Erythroblast (primary cell): ENCODE data around the gene KCNMA1.

Experiments
- GATA1 ChIP-seq: IDR thresholded peaks from 2 replicates; pipeline ENCODE4 v1.6.1; 2011; ENCODE audit warnings: low read depth, mild to moderate bottlenecking, control low read depth, low read length, moderate library complexity
- POLR2A ChIP-seq: IDR thresholded peaks from 2 replicates; pipeline ENCODE4 v1.6.1; 2011; ENCODE audit warnings: mild to moderate bottlenecking, low read length

DNA sequence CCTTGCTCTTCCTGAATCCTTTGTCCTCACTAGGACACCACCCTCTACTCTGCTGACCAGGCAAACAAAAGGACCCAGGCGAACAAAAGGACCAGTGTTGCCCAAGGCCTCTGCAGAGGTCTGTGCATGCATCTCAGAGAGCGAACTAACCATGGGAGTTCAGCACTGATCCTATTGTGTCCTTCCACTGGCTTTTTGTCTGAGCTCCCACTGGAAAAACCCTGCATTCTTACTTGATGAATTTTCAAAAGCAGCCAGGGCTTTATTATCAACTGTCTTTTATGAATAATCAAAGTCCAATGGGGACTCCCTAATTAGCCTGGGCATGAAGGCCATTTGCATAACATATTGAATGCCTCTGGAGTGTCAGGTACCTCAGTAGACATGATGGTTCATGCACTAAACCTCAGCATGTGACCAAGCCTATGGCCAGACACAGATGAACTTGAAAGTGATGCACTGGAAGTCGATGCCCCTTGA lies 140.6 kb downstream of the KCNMA1 start:
- no peak for TF ChIP-seq POLR2A
- TF ChIP-seq GATA1, result no peak
